ENCODE data around the gene C10orf88. TPM values are rescaled to one million over a fixed set of nuclear protein-coding genes. Genes with fewer than 3 reads are reported as not detected.

Gene C10orf88
- total and polyA plus RNA-seq, 9 of the 15 experiments (the other 6 are each of a cell fraction or from before 2014, with no cell fraction given), result 2.5 to 9.6 (median 7.5) TPM

- TF ChIP-seq ZMIZ1 (IDR thresholded peaks at IDR 0.05; ENCODE audit: low read depth in 2 of 2, low read length in 2 of 2), result no peak
- peak; percentile 58; the same call in 1 of the 2 replicates for TF ChIP-seq HDAC2 (IDR thresholded peaks at IDR 0.05)
- peak; percentile 37 for TF ChIP-seq U2AF1 (optimal IDR thresholded peaks at IDR 0.05; ENCODE audit: low read depth, low read length)
- 0 out of 2 replicates have a peak, but pooled peaks have one; percentile 20 for TF ChIP-seq ZKSCAN1 (IDR thresholded peaks at IDR 0.05; ENCODE audit: low read depth, low read length)
- TF ChIP-seq MITF (IDR thresholded peaks at IDR 0.05), result no peak
- no peak for TF ChIP-seq ZBTB5 (IDR thresholded peaks at IDR 0.05)
- TF ChIP-seq MNT (conservative IDR thresholded peaks at IDR 0.05), result peak in 1 of 2 experiments; percentile 81; a peak in 3 of 4 replicates
- TF ChIP-seq TEAD4 (IDR thresholded peaks at IDR 0.05; ENCODE audit: low read length), result 0 out of 2 replicates have a peak, but pooled peaks have one; percentile 11
- TF ChIP-seq TEAD4 (CRISPR knock-in tag; IDR thresholded peaks at IDR 0.05; ENCODE audit: borderline replicate concordance), result peak; percentile 71; the same call in 1 of the 2 replicates
- no peak for TF ChIP-seq PRMT5 (CRISPR knock-in tag; IDR thresholded peaks at IDR 0.05)
- TF ChIP-seq RBM34 (IDR thresholded peaks at IDR 0.05; ENCODE audit: borderline replicate concordance, insufficient read depth, low read length), result no peak
- TF ChIP-seq ZNF3 (CRISPR knock-in tag; IDR thresholded peaks at IDR 0.05), result no peak
- peak; percentile 61 for TF ChIP-seq TAF1 (IDR thresholded peaks at IDR 0.05; ENCODE audit: control insufficient read depth, extremely low read depth, insufficient read depth, low read length, severe bottlenecking)
- peak; percentile 64; the same call in 1 of the 2 replicates for TF ChIP-seq TFAP4 (CRISPR knock-in tag; IDR thresholded peaks at IDR 0.05; ENCODE audit: borderline replicate concordance)
- peak; percentile 92 for TF ChIP-seq POLR2A (conservative IDR thresholded peaks at IDR 0.05)
- TF ChIP-seq MEF2D (tag; conservative IDR thresholded peaks at IDR 0.05; ENCODE audit: low read depth), result no peak
- no peak for TF ChIP-seq HDAC6 (IDR thresholded peaks at IDR 0.05; ENCODE audit: low read depth, low read length)
Measured at GRCh38 chr10:122980209-122981065, 26.4 kb upstream of the C10orf88 start, which contains the start of gene PSTK (continued).
